Hepatocyte (in vitro differentiated cells): ENCODE measurements around the gene IGF2BP3. TPM values are rescaled to one million over a fixed set of nuclear protein-coding genes. Genes with fewer than 3 reads are reported as not detected.
A peak's percentile ranks its signal among the peaks of the same experiment; 100 is the strongest.
"Not testable (repeated sequence)": the region's sequence is repeated elsewhere in the genome, so short reads cannot be mapped to it uniquely, and the experiment has no call there.

Source experiments
- DNase-seq: peaks from one replicate; pipeline ENCODE4 v3.0.0-alpha.2; 2016; ENCODE audit warnings: low spot score
- H2AFZ ChIP-seq: fragments of 200-600 bp; sonication (generic); 2 replicates; pipeline ENCODE4 v1.6.0; 2016; ENCODE audit warnings: antibody characterized with exemption, mild to moderate bottlenecking
- H3K27ac ChIP-seq: fragments of 200-600 bp; sonication (generic); 2 replicates; pipeline ENCODE4 v1.5.1; 2016; ENCODE audit warnings: mild to moderate bottlenecking
- H3K27me3 ChIP-seq: fragments of 200-600 bp; sonication (generic); 2 replicates; pipeline ENCODE4 v1.6.1; 2016
- H3K36me3 ChIP-seq: fragments of 200-600 bp; sonication (generic); replicated peaks from 2 replicates; pipeline ENCODE4 v1.5.1; 2016; ENCODE audit warnings: low read depth; ENCODE audit not compliant: insufficient read depth
- H3K4me1 ChIP-seq: fragments of 200-600 bp; sonication (generic); 2 replicates; pipeline ENCODE4 v1.5.1; 2016; ENCODE audit warnings: mild to moderate bottlenecking, moderate library complexity; ENCODE audit not compliant: insufficient read depth
- H3K4me2 ChIP-seq: fragments of 200-600 bp; sonication (generic); 2 replicates; pipeline ENCODE4 v1.6.0; 2016
- H3K4me3 ChIP-seq: fragments of 200-600 bp; sonication (generic); 2 replicates; pipeline ENCODE4 v1.5.1; 2016; ENCODE audit warnings: mild to moderate bottlenecking
- H3K79me2 ChIP-seq: fragments of 200-600 bp; sonication (generic); 2 replicates; pipeline ENCODE4 v1.6.0; 2017; ENCODE audit warnings: mild to moderate bottlenecking
- H3K9me2 ChIP-seq: fragments of 200-600 bp; sonication (generic); replicated peaks from 2 replicates; pipeline ENCODE4 v1.6.0; 2017; ENCODE audit warnings: mild to moderate bottlenecking; ENCODE audit not compliant: insufficient read depth
- H3K9me3 ChIP-seq: fragments of 200-600 bp; sonication (generic); 2 replicates; pipeline ENCODE4 v1.5.1; 2016; ENCODE audit warnings: low read depth, mild to moderate bottlenecking
- H4K20me1 ChIP-seq: fragments of 200-600 bp; sonication (generic); 2 replicates; pipeline ENCODE4 v1.6.0; 2016; ENCODE audit warnings: mild to moderate bottlenecking; ENCODE audit not compliant: insufficient read depth, poor library complexity, severe bottlenecking
- EZH2 ChIP-seq: fragments of 200-600 bp; sonication (generic); IDR thresholded peaks from 2 replicates; pipeline ENCODE4 v1.6.1; 2016; ENCODE audit warnings: antibody characterized with exemption, mild to moderate bottlenecking, borderline replicate concordance
- EZH2phosphoT487 ChIP-seq: fragments of 200-600 bp; sonication (generic); IDR thresholded peaks from one replicate; pipeline ENCODE4 v1.6.1; 2018; ENCODE audit warnings: antibody characterized with exemption, mild to moderate bottlenecking, low read depth, moderate library complexity; ENCODE audit not compliant: unreplicated experiment, severe bottlenecking
- WGBS: methylation state at CpG from one replicate; pipeline ENCODE4 v1.1.6; 2016; ENCODE audit warnings: low lambda C conversion rate; ENCODE audit errors: missing lambda C conversion rate; 5-methylcytosine and 5-hydroxymethylcytosine counted together
- polyA plus RNA-seq: library from polyadenylated mRNA; unstranded; fragments of >200 nt; fragmentation: Nextera tagmentation; extraction: Ambion mirVana; gene quantifications from 2 replicates; pipeline ENCODE4 v1.2.1, GENCODE V29; 2016
- total RNA-seq: library from RNA; depleted of rRNA; stranded (reverse); fragments of >200 nt; gene quantifications from 2 replicates; pipeline ENCODE4 v1.2.3, GENCODE V29; 2014
- TF ChIP-seq, protein P1 (sequence below): fragments of 200-600 bp; sonication (generic); IDR thresholded peaks from 2 replicates; pipeline ENCODE4 v1.5.1; 2016; ENCODE audit warnings: antibody characterized with exemption, mild to moderate bottlenecking; ENCODE audit not compliant: poor library complexity

The IGF2BP3 gene
- total RNA-seq: 73.1 and 75.7 TPM in 2 replicates
- 28.9 and 31.1 TPM in 2 replicates for polyA plus RNA-seq

DNA sequence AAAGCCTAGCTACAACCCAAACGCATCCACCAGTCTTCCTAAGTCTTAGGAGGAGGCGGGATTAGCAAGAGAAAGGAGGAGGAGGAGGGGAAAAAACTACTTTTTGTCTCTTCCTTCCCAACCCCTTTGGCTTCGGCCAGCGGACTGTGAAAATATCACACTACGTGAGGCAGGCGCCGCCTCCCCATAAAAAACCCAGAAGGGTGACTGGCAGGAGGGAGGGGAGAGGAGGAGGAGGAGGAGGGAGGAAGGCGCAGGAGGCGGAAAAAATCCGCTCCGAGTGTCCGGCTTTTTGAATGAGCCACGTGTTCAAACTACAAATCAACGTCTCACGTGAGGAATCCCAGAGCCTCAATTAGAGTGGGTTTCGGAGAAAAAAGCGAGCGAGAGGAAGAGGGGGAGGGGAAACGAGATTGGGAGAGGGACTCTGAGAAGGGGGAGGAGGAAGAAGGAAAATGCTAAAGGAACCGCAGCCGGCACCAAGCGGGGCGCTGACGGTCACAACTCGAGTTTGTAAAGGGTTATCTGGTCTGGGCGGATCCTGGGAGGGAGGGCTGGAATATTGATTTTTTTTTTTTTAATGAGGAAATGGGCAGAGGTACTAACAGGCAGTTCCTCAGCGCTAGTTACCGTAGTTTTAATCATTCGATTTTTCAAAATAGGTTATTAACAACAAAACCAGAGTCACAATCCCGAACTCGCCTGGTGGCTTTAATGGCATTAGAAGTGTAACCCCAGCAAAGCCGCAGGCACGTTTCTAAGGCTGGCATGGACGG is at the start of gene IGF2BP3:
TSS of gene IGF2BP3 (minus strand) at position 162 of the 776 bp plus-strand sequence. CDS start 381 bp downstream, outside the sequence.
- H2AFZ ChIP-seq: peak within 1 kb of the TSS; percentile 57
- H3K9me2 ChIP-seq: no peaks in the 10 kb centered on the region
- H4K20me1 ChIP-seq: peaks cover 11% of the 10 kb centered on the region
- H3K27me3 ChIP-seq: no peaks in the 10 kb centered on the region
- peaks cover 23% of the 10 kb centered on the region for H3K4me1 ChIP-seq
- peaks cover 54% of the 10 kb centered on the region for H3K79me2 ChIP-seq
- WGBS: 2% methylated on average over 31 of the region's 34 CpGs
- TF ChIP-seq, protein P1, sequence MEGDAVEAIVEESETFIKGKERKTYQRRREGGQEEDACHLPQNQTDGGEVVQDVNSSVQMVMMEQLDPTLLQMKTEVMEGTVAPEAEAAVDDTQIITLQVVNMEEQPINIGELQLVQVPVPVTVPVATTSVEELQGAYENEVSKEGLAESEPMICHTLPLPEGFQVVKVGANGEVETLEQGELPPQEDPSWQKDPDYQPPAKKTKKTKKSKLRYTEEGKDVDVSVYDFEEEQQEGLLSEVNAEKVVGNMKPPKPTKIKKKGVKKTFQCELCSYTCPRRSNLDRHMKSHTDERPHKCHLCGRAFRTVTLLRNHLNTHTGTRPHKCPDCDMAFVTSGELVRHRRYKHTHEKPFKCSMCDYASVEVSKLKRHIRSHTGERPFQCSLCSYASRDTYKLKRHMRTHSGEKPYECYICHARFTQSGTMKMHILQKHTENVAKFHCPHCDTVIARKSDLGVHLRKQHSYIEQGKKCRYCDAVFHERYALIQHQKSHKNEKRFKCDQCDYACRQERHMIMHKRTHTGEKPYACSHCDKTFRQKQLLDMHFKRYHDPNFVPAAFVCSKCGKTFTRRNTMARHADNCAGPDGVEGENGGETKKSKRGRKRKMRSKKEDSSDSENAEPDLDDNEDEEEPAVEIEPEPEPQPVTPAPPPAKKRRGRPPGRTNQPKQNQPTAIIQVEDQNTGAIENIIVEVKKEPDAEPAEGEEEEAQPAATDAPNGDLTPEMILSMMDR: no peak
- TF ChIP-seq EZH2phosphoT487 (no peak), EZH2 (no peak)
- no peaks in the 10 kb centered on the region for H3K36me3 ChIP-seq
- peak within 1 kb of the TSS; percentile 98 for H3K27ac ChIP-seq
- H3K4me3 ChIP-seq: peak within 1 kb of the TSS; percentile 69
- peak; percentile 94 for DNase-seq
- no peaks in the 10 kb centered on the region for H3K9me3 ChIP-seq
- peak within 1 kb of the TSS; percentile 93 for H3K4me2 ChIP-seq

DNA sequence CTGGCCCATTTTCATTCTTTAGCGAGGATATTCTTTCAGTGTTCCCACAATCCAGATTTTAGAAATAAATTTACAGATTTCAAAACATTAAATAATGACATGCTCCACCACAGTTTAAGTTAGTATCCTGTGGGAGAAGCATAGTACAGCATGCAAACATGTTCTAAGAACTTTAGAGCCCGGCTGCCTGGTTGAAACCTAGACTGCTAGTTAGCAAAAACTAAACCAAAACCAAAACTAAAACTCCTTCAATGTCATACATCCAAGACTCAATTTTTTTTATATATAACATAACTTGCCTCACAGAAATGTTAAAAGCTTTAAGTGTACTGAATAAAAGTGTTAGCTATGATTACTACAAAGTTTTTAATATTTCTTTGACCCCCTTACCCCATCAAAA is 44.5 kb upstream of the IGF2BP3 start:
- DNase-seq: no peak
- H3K4me1 ChIP-seq: no peaks in the 10 kb centered on the region
- no peak overlapping the region for H3K4me3 ChIP-seq
- no peak for TF ChIP-seq EZH2
- TF ChIP-seq, protein P1: no peak
- no peak for TF ChIP-seq EZH2phosphoT487
- no peaks in the 10 kb centered on the region for H3K9me2 ChIP-seq
- no peak overlapping the region for H3K4me2 ChIP-seq
- peaks cover 61% of the 10 kb centered on the region for H4K20me1 ChIP-seq
- no peaks in the 10 kb centered on the region for H3K27me3 ChIP-seq
- no peaks in the 10 kb centered on the region for H3K9me3 ChIP-seq
- peaks cover 96% of the 10 kb centered on the region for H3K79me2 ChIP-seq
- H3K36me3 ChIP-seq: peaks cover 11% of the 10 kb centered on the region
- no peak overlapping the region for H3K27ac ChIP-seq
- H2AFZ ChIP-seq: no peak overlapping the region
- 100% methylated on average over 2 of the region's 2 CpGs for WGBS

DNA sequence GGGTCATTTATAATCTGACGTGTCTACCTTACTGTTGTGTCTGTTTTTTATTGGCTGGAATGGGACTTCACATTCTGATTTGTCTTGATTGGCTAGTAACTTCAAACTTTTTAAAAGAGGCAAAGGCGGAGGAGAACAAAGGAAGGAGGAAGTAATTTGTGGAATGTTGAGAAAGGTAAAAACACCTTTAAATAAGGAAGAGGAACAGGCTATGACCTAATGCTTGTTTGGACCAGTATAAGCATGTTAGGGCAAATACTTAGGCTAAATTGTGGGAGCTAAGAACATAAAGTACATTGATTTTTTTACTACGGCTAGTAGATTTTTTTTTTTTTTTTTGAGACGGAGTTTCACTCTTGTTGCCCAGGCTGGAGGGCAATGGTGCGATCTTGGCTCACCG is 43.5 kb upstream of the IGF2BP3 start:
- H3K27ac ChIP-seq, H2AFZ ChIP-seq, H3K9me3 ChIP-seq, H3K9me2 ChIP-seq, H3K4me3 ChIP-seq, H3K4me1 ChIP-seq, H3K4me2 ChIP-seq, H3K27me3 ChIP-seq, DNase-seq: not testable (repeated sequence)
- H3K79me2 ChIP-seq: peaks cover 96% of the 10 kb centered on the region
- WGBS: 99% methylated on average over 5 of the region's 6 CpGs
- peaks cover 57% of the 10 kb centered on the region for H4K20me1 ChIP-seq
- H3K36me3 ChIP-seq: peaks cover 11% of the 10 kb centered on the region

- no peaks in the 10 kb centered on the region for H3K27me3 ChIP-seq
- 77% methylated on average over 9 of the region's 9 CpGs for WGBS
- no peak for DNase-seq
- no peak for TF ChIP-seq EZH2phosphoT487
- TF ChIP-seq EZH2: no peak
- no peaks in the 10 kb centered on the region for H3K9me2 ChIP-seq
- no peaks in the 10 kb centered on the region for H3K36me3 ChIP-seq
- no peak overlapping the region for H3K4me2 ChIP-seq
- no peak overlapping the region for H3K4me3 ChIP-seq
- no peaks in the 10 kb centered on the region for H3K9me3 ChIP-seq
- H4K20me1 ChIP-seq: no peaks in the 10 kb centered on the region
- H3K27ac ChIP-seq: no peak overlapping the region
- no peak overlapping the region for H2AFZ ChIP-seq
- no peaks in the 10 kb centered on the region for H3K79me2 ChIP-seq
- H3K4me1 ChIP-seq: no peaks in the 10 kb centered on the region
Observed at GRCh38 chr7:23494009-23494408, 23.7 kb upstream of the IGF2BP3 start.
